HTR-8/SVneo (cell line): Measurements from ENCODE around the gene CD300LB.

Source experiments
- DNase-seq: peaks from one replicate; pipeline ENCODE4 v3.0.0; 2011; ENCODE audit warnings: low spot score, mixed read lengths; ENCODE audit not compliant: insufficient read length
- FAIRE-seq: peaks from 2 replicates; lab custom pipeline; 2011; peaks lifted over from hg19 to GRCh38; lab: Jason Lieb, UNC

The CD300LB gene

DNA sequence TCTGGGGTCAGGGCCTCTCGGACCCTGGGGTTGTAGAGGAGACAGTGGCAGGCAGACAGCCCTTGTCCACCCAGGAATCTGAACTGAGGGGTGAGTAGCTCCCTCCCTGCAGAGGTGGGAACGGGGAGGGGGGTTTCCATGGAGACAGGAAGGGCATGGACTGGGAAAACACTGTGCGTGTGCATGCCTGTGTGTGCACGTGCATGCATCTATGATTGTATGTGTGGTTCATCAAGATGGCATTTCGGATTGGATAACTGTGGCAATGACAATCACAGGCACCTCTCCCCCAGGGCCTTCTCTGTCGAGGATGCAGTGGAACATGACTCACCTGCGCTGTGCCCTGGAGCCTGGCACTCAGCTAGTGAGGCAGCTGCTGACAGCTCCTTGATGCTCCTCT is 20.8 kb upstream of the CD300LB start:
- FAIRE-seq (no peak), DNase-seq (peak; percentile 26)

DNA sequence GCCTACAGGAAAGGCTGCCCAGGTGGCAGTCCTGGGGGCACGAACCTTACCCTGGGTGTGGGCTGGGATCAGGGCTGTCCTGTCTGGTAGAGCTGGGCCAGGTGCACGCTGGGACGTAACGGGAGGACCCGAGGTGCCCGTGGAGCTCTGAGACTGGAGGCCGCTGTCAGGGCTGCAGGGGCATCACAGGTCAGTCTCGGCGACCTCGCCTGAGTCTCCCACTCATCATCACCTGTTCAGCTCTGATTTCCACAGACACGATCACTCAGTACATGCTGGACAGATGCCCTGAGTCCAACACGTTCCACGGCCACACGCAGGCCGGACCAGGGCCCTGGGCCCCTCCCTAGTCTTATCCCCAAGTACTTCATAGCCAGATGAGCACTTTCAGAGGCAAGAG is 19.3 kb upstream of the CD300LB start:
- DNase-seq (no peak), FAIRE-seq (no peak)

DNA sequence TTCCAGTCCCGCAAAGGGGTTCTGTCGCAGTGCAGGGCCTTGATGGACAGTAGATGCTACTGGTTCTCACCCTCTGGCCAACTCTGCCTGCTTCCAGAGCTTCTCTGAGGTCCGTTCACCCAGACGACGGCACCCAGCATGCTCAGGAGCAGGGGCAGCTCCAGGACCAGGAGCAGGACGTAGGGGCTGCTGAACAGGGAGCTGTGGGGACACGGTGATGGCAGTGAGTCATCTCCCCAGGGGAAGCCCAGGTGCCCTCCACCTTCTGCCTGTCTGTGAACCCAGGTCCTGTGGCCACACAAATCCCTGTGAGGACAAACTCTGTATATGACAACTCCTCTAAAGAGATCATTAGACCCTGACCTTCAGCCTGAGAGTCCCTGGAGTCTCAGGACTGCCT is 18.1 kb upstream of the CD300LB start:
- no peak for DNase-seq
- no peak for FAIRE-seq

GRCh38 chr17:74547736-74548135 is 16.5 kb upstream of the CD300LB start:
- no peak for FAIRE-seq

DNA sequence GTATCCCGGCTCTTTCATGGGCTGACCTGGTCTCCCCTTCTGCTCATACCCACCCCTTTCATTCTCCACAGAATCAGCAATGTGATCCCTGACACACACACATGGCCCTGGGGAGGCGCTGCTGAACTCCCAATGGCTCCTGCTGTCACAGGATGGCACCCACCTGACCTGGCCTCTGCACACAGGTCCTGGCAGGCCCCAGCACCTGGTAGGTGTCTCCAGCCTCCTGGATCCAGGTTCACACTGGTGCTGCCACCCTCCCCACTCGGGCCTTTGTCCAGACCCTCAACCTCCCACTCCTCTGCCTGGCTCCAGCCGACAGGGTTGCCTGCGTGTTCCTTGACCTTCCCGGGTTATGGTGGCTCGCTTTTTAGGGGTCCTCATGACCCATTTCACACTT is 16.0 kb upstream of the CD300LB start:
- FAIRE-seq: no peak
- no peak for DNase-seq

More at GRCh38 chr17:74547736-74548135, 16.5 kb upstream of the CD300LB start:
- peak; percentile 28 for DNase-seq

DNA sequence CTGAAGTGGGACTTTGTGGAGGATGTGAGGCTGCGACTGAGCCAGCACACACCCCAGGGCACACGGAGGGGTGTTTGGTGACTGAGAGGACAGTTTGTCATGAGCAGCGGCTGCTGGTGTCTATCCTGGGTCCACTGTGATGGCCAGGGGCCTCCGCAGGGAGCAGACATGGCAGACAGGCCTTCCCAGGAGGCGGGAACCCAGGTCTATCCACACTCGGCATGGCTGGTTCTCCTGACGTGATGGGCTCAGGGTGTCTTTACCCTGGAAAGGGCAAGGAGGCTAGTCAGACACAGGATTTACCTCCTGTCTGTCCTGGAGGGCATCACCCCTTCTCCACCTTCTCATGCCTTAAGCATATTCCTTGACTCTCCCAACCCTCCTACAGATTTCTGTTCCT is 15.3 kb upstream of the CD300LB start:
- no peak for FAIRE-seq
- no peak for DNase-seq

DNA sequence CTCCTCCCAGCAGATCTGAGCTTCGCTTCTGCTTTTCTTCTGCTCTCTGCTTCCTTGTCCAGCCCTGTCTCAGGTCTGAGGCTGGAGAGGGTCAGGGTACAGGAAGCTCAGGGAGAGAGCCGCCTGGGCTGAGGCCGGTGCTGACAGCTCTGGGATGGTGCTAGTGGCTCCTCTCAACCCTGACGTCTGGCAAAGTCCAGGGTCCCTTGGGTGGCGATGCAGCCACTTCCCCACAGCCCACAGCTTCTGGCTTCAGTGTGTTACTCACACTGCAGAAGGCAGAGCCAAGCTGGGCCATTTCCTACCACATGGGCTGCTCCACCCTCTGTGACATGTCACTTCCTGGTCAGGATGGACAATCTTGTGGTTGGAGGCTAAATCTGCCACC is 14.6 kb upstream of the CD300LB start, which contains the start of gene CD300C:
Gene CD300C, minus strand, starts transcription at position 273 of the 388 bp plus-strand sequence. CDS start 333 bp downstream, outside the sequence.
- DNase-seq: no peak

DNA sequence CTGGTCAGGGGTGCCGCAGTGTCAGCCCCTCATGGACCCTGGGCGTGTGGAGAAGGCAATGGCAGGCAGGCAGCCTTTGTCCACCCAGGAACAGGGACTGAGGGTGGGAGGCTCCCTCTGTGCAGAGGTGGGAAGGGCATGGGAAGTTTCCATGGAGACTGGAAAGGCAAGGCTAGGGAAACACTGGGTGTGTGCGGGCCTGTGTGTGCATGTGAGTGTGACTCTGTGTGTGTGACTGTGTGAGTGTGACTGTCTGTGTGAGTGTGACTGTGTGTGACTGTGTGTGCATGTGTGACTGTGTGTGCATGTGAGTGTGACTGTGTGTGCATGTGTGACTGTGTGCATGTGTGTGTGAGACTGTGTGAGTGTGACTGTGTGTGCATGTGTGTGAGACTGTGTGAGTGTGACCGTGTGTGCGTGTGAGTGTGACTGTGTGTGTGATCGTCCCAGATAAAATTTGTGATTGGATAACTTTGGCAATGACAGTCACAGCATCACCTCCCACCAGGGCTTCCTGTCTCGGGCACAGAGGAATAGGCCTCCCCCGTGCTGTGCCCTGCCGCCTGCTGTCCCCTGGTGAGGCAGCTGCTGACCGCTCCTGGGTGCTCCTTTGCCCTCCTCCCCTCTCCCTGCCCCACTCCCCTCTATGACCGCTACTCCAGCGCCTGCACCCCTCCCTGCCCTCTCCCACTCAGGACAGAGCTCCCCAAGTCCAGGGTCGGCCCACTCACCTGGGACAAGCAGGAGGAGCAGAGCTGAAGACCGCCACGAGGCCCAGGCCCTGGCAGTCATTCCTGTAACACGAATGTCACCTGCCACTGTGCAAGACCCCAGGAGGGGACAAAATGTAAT is 13.9 kb upstream of the CD300LB start:
- FAIRE-seq (peak; percentile 94), DNase-seq (no peak)

More for the DNA sequence above, 14.6 kb upstream of the CD300LB start, which contains the start of gene CD300C:
- no peak for FAIRE-seq

DNA sequence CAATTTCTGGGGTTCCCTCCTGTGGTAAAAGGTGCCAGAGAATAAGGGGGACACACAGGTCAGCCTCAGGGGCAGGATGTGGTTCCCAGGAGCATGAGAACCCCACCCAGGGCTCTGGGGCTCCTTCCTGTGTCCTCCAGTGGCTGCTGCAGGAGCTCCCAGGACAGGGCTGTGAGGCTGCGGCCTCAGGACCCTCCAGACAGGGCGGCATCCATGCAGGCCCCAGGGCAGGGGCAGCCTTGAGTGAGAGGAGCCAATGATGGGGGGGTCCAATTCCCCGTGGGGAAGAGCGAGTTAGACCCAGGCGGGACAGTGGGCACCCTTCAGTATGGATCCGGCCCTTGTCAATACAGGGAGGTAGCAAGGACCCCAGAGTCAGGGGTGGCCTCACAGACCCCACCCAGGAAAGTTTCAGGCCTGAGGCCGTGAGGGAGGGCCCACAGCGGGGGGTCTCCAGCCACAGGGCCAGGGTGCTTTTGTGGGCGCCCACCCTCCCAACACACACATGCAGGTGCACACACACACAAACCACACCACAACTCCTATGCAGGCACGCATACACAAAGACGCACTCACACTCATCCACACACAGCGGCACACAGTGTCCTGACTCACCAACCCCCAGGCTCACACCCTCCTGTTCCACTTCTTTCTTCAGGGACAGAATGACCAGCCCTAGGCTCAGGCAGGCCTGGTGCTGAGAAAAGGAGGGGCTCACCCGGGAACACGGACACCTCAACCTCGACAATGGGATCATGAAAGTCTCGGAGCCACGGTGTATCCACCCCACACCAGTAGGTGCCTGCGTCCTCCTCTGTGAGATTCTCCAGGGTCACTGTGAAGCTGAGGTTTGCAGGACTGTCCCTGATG is 12.9 kb upstream of the CD300LB start:
- FAIRE-seq (peak; percentile 36), DNase-seq (no peak)

GRCh38 chr17:74543406-74543805 is 12.1 kb upstream of the CD300LB start:
- no peak for FAIRE-seq
- DNase-seq: no peak

DNA sequence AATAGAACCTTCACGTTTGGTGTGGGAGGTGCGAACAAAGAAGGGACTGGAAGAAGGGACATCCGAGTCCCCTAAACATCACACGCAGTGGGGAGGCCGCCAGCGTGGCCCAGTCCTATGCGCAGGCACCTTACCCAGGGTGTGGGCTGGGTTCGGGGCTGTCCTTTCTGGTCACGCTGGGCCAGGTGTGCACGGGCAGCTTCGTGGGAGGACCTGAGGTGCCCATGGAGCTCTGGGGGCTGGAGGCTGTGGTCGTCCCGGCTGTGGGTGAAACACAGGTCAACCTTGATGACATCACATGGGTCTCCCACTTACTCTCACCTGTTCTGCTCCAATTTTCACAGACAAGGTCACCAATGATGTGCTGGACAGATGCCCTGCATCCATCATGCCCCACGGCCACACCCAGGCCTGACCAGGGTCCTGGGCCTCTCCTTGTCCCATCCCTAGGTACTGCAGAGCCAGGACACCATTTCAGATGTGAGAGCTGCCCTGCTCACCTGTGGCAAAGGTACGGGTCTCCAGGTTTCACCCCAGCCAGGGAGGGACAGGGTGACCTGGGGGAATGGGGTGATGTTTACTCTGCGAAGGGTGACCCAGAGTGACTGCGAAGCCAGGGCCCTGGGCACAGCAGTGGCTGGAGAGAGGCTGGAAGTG is 11.6 kb upstream of the CD300LB start:
- no peak for FAIRE-seq
- no peak for DNase-seq

DNA sequence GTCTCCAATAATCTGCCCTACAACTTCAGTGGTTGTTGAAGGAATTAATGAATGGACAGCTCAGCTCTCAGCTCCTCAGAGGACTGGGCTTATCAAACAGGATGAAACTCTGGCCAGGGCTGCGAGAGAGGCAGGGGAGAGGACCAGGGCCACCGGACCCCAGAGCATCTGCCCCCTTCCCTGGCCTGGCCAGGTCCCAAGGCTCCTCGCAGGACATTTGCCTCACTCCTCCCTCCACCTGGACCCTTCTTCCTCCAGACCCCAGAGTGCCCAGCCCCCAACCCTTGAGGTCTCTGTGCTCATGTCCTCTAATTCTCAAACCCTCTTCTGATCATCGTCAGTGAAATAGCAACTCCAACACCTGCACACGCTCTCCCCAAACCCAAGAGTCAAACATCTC is 10.9 kb upstream of the CD300LB start:
- no peak for FAIRE-seq
- DNase-seq: no peak

DNA sequence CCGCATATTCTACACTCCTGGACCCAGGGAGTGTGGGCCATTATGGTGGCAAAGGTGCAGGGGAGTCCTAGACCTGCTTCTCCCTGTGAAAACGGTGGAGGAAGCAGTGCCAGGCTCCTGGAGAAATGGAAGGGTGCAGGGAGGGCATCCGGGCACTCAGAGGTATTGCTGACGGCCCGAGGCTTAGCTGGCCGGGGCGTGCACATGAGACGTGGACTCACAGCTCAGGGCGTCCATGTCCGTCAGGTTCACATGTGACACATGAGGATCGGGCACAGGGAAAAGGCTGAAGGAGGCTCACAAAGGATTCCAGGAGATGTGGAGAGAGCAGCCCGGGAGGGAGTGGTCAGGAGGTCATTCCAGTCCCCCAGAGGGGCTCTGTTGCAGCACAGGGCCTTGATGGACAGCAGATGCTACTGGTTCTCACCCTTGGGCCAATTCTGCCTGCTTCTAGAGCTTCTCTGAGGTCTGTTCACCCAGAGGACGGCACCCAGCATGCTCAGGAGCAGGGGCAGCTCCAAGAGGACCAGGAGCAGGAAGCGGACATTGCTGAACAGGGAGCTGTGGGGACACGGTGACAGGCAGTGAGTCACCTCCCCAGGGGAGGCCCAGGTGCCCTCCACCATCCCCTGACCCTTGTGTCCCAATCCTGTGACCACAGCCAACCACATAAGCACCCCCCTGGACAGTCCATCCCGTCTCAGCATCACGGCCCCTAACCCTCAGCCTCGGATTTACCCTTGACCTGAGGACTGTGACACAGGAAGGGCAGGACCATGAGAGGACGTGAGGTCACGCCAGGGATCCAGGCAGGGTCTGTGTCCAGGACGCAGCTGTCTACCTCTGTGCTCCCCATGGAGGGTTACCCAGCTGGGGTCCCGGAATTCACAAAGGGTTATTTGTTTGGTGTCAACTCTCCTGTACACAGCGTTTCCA is 10.2 kb upstream of the CD300LB start:
- FAIRE-seq (no peak), DNase-seq (no peak)

DNA sequence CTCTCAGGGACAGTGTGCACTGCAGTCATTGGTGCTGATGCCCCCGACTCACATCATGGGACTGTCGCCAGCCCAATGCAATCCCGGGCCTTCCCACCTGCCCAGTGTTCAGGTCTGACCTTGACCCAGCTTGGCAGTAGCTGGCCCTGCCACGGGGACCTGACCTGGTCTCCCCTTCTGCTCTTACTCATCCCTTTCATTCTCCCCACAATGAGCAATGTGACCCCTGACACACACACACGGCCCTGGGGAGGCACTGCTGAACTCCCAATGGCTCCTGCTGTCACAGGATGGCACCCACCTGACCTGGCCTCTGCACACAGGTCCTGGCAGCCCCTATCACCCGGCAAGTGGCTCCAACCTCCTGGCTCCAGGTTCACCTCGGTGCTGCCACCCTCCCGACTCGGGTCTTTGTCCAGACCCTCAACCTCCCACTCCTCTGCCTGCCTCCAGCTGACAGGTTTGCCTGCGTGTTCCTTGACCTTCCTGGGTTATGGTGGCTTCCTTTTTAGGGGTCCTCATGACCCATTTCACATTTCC is 8.1 kb upstream of the CD300LB start:
- FAIRE-seq: no peak

GRCh38 chr17:74536890-74537289 is 5.6 kb upstream of the CD300LB start:
- no peak for FAIRE-seq
- no peak for DNase-seq

More for the DNA sequence above, 8.1 kb upstream of the CD300LB start:
- DNase-seq: no peak

DNA sequence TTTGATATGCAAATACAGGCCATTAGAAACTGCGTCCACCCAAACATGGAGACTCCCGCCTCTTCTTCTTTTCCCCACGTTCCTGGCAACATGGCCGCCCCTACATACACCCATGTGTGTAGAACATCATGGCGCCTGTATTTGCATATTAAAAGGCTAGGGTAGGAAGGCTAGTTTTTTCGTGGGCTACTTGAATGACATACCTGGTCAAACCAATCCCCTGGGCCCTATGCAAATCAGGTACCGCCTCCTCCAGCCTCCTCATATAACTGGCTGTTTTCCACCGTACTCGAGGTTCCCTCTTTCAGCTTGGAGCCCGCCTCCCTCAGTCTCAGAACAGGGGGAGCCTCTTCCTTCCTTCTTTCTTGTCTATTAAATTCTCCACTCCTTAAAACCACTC is 840 bp upstream of the CD300LB start:
- FAIRE-seq (no peak), DNase-seq (no peak)

DNA sequence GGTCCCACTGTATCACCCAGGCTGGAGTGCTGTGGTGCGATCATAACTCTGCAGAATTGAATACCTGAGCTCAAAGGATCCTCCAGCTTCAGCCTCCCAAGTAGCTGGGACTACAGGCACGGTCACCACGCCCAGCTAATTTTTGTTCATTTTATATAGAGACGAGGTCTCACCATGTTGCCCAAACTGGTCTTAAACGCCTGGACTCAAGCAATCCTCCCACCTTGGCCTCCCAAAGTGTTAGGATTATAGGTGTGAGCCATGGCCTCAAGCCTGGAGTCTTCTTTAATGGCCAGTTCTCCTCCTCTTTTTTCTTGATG is 484 bp downstream of the CD300LB start:
- no peak for FAIRE-seq
- no peak for DNase-seq

GRCh38 chr17:74529243-74529642 is 2.0 kb downstream of the CD300LB start:
- DNase-seq: no peak
- FAIRE-seq: no peak

GRCh38 chr17:74528491-74529199 is 2.6 kb downstream of the CD300LB start:
- no peak for DNase-seq

More at GRCh38 chr17:74528491-74529199, 2.6 kb downstream of the CD300LB start:
- no peak for FAIRE-seq
